KMS-11 (cell line): ENCODE data around the gene CASP3.
"Not testable (repeated sequence)": the region's sequence is repeated elsewhere in the genome, so short reads cannot be mapped to it uniquely, and the experiment has no call there.

Source experiments
- H2AFZ ChIP-seq: fragments of 200-600 bp; sonication (generic); 2 replicates; pipeline ENCODE4 v1.6.1; 2016; ENCODE audit warnings: antibody characterized with exemption, mixed run types, low read depth
- H3K27ac ChIP-seq: fragments of 200-600 bp; sonication (generic); 2 replicates; pipeline ENCODE4 v1.6.1; 2016; ENCODE audit warnings: mild to moderate bottlenecking, mixed run types
- H3K27me3 ChIP-seq: fragments of 200-600 bp; sonication (generic); 2 replicates; pipeline ENCODE4 v1.6.1; 2017; ENCODE audit warnings: mild to moderate bottlenecking, low read depth, mixed run types, moderate library complexity; ENCODE audit not compliant: insufficient read depth
- H3K36me3 ChIP-seq: fragments of 200-600 bp; sonication (generic); 2 replicates; pipeline ENCODE4 v1.6.1; 2017; ENCODE audit warnings: mild to moderate bottlenecking, mixed run types; ENCODE audit not compliant: insufficient read depth
- H3K4me1 ChIP-seq: fragments of 200-600 bp; sonication (generic); 2 replicates; pipeline ENCODE4 v1.6.1; 2016; ENCODE audit warnings: mild to moderate bottlenecking, low read depth, mixed run types; ENCODE audit not compliant: poor library complexity, severe bottlenecking
- H3K4me2 ChIP-seq: fragments of 200-600 bp; sonication (generic); 2 replicates; pipeline ENCODE4 v1.7.0; 2016; ENCODE audit warnings: mild to moderate bottlenecking, mixed run types
- H3K4me3 ChIP-seq: fragments of 200-600 bp; sonication (generic); IDR thresholded peaks from 2 replicates; pipeline ENCODE4 v1.6.1; 2017; ENCODE audit warnings: low read depth, low read length, mixed read lengths; ENCODE audit not compliant: insufficient read depth
- H3K79me2 ChIP-seq: fragments of 200-600 bp; sonication (generic); 2 replicates; pipeline ENCODE4 v1.6.1; 2016; ENCODE audit warnings: low read depth, mixed run types; ENCODE audit not compliant: insufficient read depth
- H3K9ac ChIP-seq: fragments of 200-600 bp; sonication (generic); 2 replicates; pipeline ENCODE4 v1.6.1; 2016; ENCODE audit warnings: mild to moderate bottlenecking, mixed run types
- H4K20me1 ChIP-seq: fragments of 200-600 bp; sonication (generic); 2 replicates; pipeline ENCODE4 v1.6.1; 2016; ENCODE audit warnings: mild to moderate bottlenecking, mixed run types; ENCODE audit not compliant: insufficient read depth
- TF ChIP-seq, protein P1 (sequence below): fragments of 200-600 bp; sonication (generic); conservative IDR thresholded peaks from 2 replicates; pipeline ENCODE4 v1.6.1; 2017; ENCODE audit warnings: low read depth, mild to moderate bottlenecking, antibody characterized with exemption, low read length, moderate library complexity, mixed read lengths

The CASP3 gene

DNA sequence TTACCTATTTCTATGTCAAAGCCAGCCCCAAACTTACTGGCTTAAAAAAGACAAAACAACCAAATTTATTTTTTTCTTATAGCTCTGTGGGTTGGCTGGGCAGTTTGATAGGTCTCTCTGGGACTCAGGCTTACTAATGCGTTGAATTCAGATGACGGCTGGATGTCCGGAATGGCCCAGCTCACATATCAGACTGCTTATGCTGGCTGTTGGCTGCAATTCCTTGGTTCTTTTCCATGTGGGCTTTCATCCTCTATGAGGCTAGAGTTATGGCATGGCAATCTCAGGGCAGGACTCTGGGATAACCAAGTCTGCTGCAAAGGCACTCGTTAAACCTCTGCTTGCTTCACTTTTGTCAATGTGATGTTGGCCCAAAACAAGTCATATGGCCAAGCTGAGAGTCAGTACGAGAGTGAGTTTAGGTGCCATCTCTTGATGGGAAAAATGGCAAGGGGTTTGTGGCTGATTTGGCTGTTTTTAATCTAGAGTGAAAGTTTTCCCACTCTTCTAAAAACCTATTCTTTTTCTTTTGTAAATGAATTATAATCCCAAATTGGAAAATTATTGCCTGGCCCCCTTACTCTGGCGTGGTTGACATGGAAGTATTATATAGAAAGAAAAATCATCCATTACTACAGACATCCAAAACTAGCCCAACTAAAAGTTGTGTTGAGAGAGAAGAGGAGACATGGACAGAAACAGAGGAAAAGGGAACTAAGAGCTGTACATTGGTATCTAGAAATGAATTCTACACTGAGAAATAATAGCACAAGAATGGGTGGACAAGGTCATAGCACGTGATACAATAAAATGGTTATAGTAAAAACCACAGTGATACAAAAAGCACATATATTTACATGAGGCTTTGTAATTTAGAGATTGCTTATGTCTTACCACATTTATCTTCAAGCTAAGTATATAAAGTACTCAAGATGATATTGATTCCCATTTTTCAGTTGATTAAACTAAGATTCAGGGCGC is 6.9 kb upstream of the CASP3 start:
- Histone ChIP-seq H3K4me1 (no peaks in the 10 kb centered on the region), H3K4me2 (no peak overlapping the region), H3K4me3 (no peak overlapping the region), H2AFZ (no peak overlapping the region), H3K79me2 (no peaks in the 10 kb centered on the region), H3K27me3 (no peaks in the 10 kb centered on the region), H4K20me1 (no peaks in the 10 kb centered on the region), H3K36me3 (no peaks in the 10 kb centered on the region), H3K9ac (no peak overlapping the region), H3K27ac (no peak overlapping the region)
- TF ChIP-seq, protein P1, sequence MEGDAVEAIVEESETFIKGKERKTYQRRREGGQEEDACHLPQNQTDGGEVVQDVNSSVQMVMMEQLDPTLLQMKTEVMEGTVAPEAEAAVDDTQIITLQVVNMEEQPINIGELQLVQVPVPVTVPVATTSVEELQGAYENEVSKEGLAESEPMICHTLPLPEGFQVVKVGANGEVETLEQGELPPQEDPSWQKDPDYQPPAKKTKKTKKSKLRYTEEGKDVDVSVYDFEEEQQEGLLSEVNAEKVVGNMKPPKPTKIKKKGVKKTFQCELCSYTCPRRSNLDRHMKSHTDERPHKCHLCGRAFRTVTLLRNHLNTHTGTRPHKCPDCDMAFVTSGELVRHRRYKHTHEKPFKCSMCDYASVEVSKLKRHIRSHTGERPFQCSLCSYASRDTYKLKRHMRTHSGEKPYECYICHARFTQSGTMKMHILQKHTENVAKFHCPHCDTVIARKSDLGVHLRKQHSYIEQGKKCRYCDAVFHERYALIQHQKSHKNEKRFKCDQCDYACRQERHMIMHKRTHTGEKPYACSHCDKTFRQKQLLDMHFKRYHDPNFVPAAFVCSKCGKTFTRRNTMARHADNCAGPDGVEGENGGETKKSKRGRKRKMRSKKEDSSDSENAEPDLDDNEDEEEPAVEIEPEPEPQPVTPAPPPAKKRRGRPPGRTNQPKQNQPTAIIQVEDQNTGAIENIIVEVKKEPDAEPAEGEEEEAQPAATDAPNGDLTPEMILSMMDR = no peak

DNA sequence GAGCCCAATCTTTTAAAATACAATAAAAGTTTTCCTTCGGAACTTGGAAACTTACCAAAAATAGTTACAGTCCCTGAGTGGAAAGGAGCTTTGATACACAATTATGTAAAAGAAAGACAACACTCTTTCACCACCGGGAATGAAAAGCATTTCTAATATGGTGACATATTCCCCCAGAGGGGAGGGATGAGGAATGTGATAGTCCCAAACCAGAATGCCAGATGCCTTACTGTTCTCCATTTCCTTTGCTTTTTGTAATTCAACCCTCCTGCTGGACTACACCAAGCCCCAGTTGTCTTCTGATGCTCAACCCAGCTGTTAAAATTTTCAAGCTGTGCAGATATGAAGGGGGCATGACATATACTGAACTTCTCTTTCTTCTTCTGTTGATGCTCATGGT is 4.4 kb upstream of the CASP3 start:
- Histone ChIP-seq H3K9ac (no peak overlapping the region), H3K27ac (no peak overlapping the region), H3K79me2 (peaks cover 15% of the 10 kb centered on the region), H3K36me3 (no peaks in the 10 kb centered on the region), H4K20me1 (no peaks in the 10 kb centered on the region), H2AFZ (no peak overlapping the region), H3K4me2 (no peak overlapping the region), H3K4me1 (peaks cover 6% of the 10 kb centered on the region), H3K4me3 (no peak overlapping the region), H3K27me3 (no peaks in the 10 kb centered on the region)
- TF ChIP-seq, protein P1 = no peak

DNA sequence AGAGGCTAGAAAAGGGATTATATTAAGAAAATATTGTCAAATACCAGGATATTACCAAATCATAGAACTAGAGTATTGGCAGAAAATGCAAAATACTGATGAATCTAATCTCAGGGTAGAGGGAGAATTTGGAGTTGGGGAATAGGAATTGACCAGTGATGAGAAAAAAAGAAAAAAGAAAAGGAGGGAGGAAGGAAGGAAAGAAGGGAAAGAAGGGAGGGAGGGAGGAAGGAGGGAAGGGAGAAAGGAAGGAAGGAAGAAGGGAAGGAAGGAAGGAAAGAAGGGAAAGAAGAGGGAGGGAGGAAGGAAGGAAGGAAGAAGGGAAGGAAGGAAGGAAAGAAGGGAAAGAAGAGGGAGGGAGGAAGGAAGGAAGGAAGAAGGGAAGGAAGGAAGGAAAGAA is 3.4 kb upstream of the CASP3 start:
- H3K9ac ChIP-seq, H4K20me1 ChIP-seq, H2AFZ ChIP-seq, H3K36me3 ChIP-seq, H3K4me3 ChIP-seq, H3K4me2 ChIP-seq, H3K27me3 ChIP-seq, H3K27ac ChIP-seq, H3K4me1 ChIP-seq: not testable (repeated sequence)
- H3K79me2 ChIP-seq = peaks cover 25% of the 10 kb centered on the region

DNA sequence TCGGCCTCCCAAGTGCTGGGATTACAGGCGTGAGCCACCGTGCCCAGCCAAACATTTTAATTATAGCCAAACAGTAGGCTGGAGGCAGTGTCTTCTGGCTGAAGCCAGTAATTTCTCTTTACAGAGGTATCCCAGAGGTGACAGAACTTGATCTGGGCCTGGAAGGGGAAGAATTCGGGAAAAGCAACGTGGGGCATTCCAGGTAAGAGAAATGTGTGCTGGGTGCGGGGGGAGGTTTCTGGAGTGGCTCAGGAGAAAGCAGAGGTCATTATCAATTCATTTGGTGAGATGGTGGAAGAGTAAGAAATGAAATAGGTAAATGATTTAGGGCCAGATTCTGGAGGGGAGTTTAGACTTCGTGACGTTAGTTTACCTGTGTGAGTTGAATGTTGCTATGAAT is 2.7 kb upstream of the CASP3 start:
- H3K27ac ChIP-seq = no peak overlapping the region
- H3K4me2 ChIP-seq = no peak overlapping the region
- no peak overlapping the region for H3K4me3 ChIP-seq

More for the DNA sequence above, 2.7 kb upstream of the CASP3 start:
- H3K79me2 ChIP-seq = peaks cover 33% of the 10 kb centered on the region
- peaks cover 12% of the 10 kb centered on the region; the same call in 1 of the 2 replicates for H4K20me1 ChIP-seq
- TF ChIP-seq, protein P1 = no peak
- H2AFZ ChIP-seq = no peak overlapping the region
- H3K27me3 ChIP-seq = no peaks in the 10 kb centered on the region
- H3K4me1 ChIP-seq = peaks cover 14% of the 10 kb centered on the region
- H3K9ac ChIP-seq = no peak overlapping the region
- peaks cover 3% of the 10 kb centered on the region; the same call in 1 of the 2 replicates for H3K36me3 ChIP-seq
